ENCODE data around the gene TACSTD2. TPM values are rescaled to one million over a fixed set of nuclear protein-coding genes. Genes with fewer than 3 reads are reported as not detected.

TACSTD2 gene
- polyA plus RNA-seq, 1 donor (not counting 4 experiments of a cell fraction or from before 2014, with no cell fraction given) = 382 TPM

- Histone ChIP-seq H3K4me3 (ENCODE audit: control insufficient read depth in 2 of 3, extremely low read depth in 1 of 3, insufficient read depth in 2 of 3, low read depth in 1 of 3, low read length in 3 of 3) (no peak overlapping the region), H3K36me3 (ENCODE audit: control insufficient read depth in 2 of 2, extremely low read depth in 1 of 2, insufficient read depth in 2 of 2, low read length in 2 of 2) (no peaks in the 10 kb centered on the region), H3K27me3 (ENCODE audit: control insufficient read depth, extremely low read depth, insufficient read depth, low read length) (no peaks in the 10 kb centered on the region), H3K4me2 (ENCODE audit: control insufficient read depth, extremely low read depth, insufficient read depth, low read depth, low read length) (no peak overlapping the region), H2AFZ (ENCODE audit: control insufficient read depth, low read length) (no peak overlapping the region), H4K20me1 (ENCODE audit: control insufficient read depth, extremely low read depth, insufficient read depth, low read length) (no peaks in the 10 kb centered on the region), H3K9me3 (ENCODE audit: control insufficient read depth, low read depth, low read length) (no peaks in the 10 kb centered on the region), H3K79me2 (ENCODE audit: control insufficient read depth, insufficient read depth, low read length) (peaks cover 2% of the 10 kb centered on the region), H3K9me1 (ENCODE audit: control insufficient read depth, extremely low read depth, insufficient read depth, low read length) (no peaks in the 10 kb centered on the region), H3K4me1 (ENCODE audit: control insufficient read depth, extremely low read depth, insufficient read depth, low read length) (peaks cover 30% of the 10 kb centered on the region), H3K27ac (ENCODE audit: control insufficient read depth, insufficient read depth, low read length) (no peak overlapping the region), H3K9ac (ENCODE audit: control insufficient read depth, extremely low read depth, insufficient read depth, low read length) (no peak overlapping the region)
- DNase-seq (ENCODE audit: low read depth, low spot score) = no peak
- FAIRE-seq = no peak
- no peak for TF ChIP-seq CTCF (optimal IDR thresholded peaks at IDR 0.05 in 1 of 3, IDR thresholded peaks at IDR 0.05 in 1 of 3, conservative IDR thresholded peaks at IDR 0.05 in 1 of 3; ENCODE audit: extremely low read depth in 1 of 3, insufficient read depth in 2 of 3, low read length in 3 of 3)
- TF ChIP-seq EZH2 (IDR thresholded peaks at IDR 0.05; ENCODE audit: low read length) = no peak
- dilution Hi-C loops (cut with MboI; ENCODE audit: extremely low pct_ligation_motif_present, low sequenced_read_pairs) = no loop called here
These were observed 45.5 kb upstream of the TACSTD2 start for GRCh38 chr1:58622571-58622970.

GRCh38 chr1:58621391-58621790, 44.3 kb upstream of the TACSTD2 start:
- H3K27ac ChIP-seq (ENCODE audit: control insufficient read depth, insufficient read depth, low read length) = no peak overlapping the region
- H3K4me1 ChIP-seq (ENCODE audit: control insufficient read depth, extremely low read depth, insufficient read depth, low read length) = peaks cover 33% of the 10 kb centered on the region
- DNase-seq (ENCODE audit: low read depth, low spot score) (no peak), FAIRE-seq (no peak)
- H3K9me1 ChIP-seq (ENCODE audit: control insufficient read depth, extremely low read depth, insufficient read depth, low read length) = no peaks in the 10 kb centered on the region
- no peak overlapping the region for H3K4me3 ChIP-seq (ENCODE audit: control insufficient read depth in 2 of 3, extremely low read depth in 1 of 3, insufficient read depth in 2 of 3, low read depth in 1 of 3, low read length in 3 of 3)
- H3K79me2 ChIP-seq (ENCODE audit: control insufficient read depth, insufficient read depth, low read length) = peaks cover 2% of the 10 kb centered on the region
- H2AFZ ChIP-seq (ENCODE audit: control insufficient read depth, low read length) = no peak overlapping the region
- H3K4me2 ChIP-seq (ENCODE audit: control insufficient read depth, extremely low read depth, insufficient read depth, low read depth, low read length) = no peak overlapping the region
- TF ChIP-seq CTCF (optimal IDR thresholded peaks at IDR 0.05 in 1 of 3, IDR thresholded peaks at IDR 0.05 in 1 of 3, conservative IDR thresholded peaks at IDR 0.05 in 1 of 3; ENCODE audit: extremely low read depth in 1 of 3, insufficient read depth in 2 of 3, low read length in 3 of 3) = no peak
- TF ChIP-seq EZH2 (IDR thresholded peaks at IDR 0.05; ENCODE audit: low read length) = no peak
- H3K9ac ChIP-seq (ENCODE audit: control insufficient read depth, extremely low read depth, insufficient read depth, low read length) = no peak overlapping the region
- H4K20me1 ChIP-seq (ENCODE audit: control insufficient read depth, extremely low read depth, insufficient read depth, low read length) = no peaks in the 10 kb centered on the region
- H3K9me3 ChIP-seq (ENCODE audit: control insufficient read depth, low read depth, low read length) = no peaks in the 10 kb centered on the region
- no peaks in the 10 kb centered on the region for H3K36me3 ChIP-seq (ENCODE audit: control insufficient read depth in 2 of 2, extremely low read depth in 1 of 2, insufficient read depth in 2 of 2, low read length in 2 of 2)
- dilution Hi-C loops (cut with MboI; ENCODE audit: extremely low pct_ligation_motif_present, low sequenced_read_pairs) = no loop called here
- H3K27me3 ChIP-seq (ENCODE audit: control insufficient read depth, extremely low read depth, insufficient read depth, low read length) = no peaks in the 10 kb centered on the region

Measured in keratinocyte (primary cell).